Measurements from ENCODE around the gene CKAP2.
A peak's percentile ranks its signal among the peaks of the same experiment; 100 is the strongest.
"Not testable (repeated sequence)": the region's sequence is repeated elsewhere in the genome, so short reads cannot be mapped to it uniquely, and the experiment has no call there.

Gene CKAP2

GRCh38 chr13:52454459-52454819 lies 839 bp upstream of the CKAP2 start:
- Histone ChIP-seq H3K4me3 (ENCODE audit: low read length) (peak overlapping the region; percentile 85), H3K27me3 (ENCODE audit: control insufficient read depth, insufficient read depth, low read length) (no peaks in the 10 kb centered on the region), H3K4me1 (ENCODE audit: control insufficient read depth, low read depth, low read length) (peaks cover 11% of the 10 kb centered on the region), H3K9me3 (ENCODE audit: control insufficient read depth, low read depth, low read length) (no peaks in the 10 kb centered on the region), H3K9ac (ENCODE audit: low read length) (no peak overlapping the region), H3K36me3 (ENCODE audit: control insufficient read depth, low read depth, low read length) (peaks cover 25% of the 10 kb centered on the region), H3K27ac (ENCODE audit: low read length) (no peak overlapping the region)

- H3K36me3 ChIP-seq (ENCODE audit: control insufficient read depth, low read depth, low read length), result peaks cover 32% of the 10 kb centered on the region
- peak overlapping the region; percentile 5 for H3K27ac ChIP-seq (ENCODE audit: low read length)
- peaks cover 11% of the 10 kb centered on the region for H3K4me1 ChIP-seq (ENCODE audit: control insufficient read depth, low read depth, low read length)
- H3K9me3 ChIP-seq (ENCODE audit: control insufficient read depth, low read depth, low read length), result no peaks in the 10 kb centered on the region
- H3K27me3 ChIP-seq (ENCODE audit: control insufficient read depth, insufficient read depth, low read length), result no peaks in the 10 kb centered on the region
- H3K4me3 ChIP-seq (ENCODE audit: low read length), result peak overlapping the region; percentile 85
- H3K9ac ChIP-seq (ENCODE audit: low read length), result peak overlapping the region; percentile 94
Observed at GRCh38 chr13:52455677-52456041, 381 bp downstream of the CKAP2 start.

DNA sequence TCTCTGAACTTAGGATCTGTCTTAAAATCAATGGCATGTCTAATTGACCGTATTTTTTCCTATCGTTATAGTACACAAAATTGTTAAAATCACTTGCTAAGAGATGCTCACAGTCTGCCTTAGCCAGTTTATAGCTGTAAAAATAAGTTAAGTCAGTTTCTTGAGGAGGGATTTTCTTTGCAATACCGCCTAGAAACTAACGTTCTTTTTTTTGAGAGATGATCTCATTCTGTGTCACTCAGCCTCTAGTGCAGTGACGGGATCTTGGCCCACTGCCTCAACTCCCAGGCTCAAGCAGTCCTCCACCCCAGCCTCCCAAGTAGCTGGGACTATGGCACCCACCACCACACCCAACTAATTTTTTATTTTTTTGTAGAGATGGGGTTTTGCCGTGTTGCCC lies 4.4 kb downstream of the CKAP2 start:
- Histone ChIP-seq H3K27ac (ENCODE audit: low read length) (no peak overlapping the region), H3K27me3 (ENCODE audit: control insufficient read depth, insufficient read depth, low read length) (no peaks in the 10 kb centered on the region), H3K4me1 (ENCODE audit: control insufficient read depth, low read depth, low read length) (peaks cover 7% of the 10 kb centered on the region), H3K9me3 (ENCODE audit: control insufficient read depth, low read depth, low read length) (no peaks in the 10 kb centered on the region), H3K9ac (ENCODE audit: low read length) (no peak overlapping the region), H3K4me3 (ENCODE audit: low read length) (no peak overlapping the region), H3K36me3 (ENCODE audit: control insufficient read depth, low read depth, low read length) (peaks cover 72% of the 10 kb centered on the region)

DNA sequence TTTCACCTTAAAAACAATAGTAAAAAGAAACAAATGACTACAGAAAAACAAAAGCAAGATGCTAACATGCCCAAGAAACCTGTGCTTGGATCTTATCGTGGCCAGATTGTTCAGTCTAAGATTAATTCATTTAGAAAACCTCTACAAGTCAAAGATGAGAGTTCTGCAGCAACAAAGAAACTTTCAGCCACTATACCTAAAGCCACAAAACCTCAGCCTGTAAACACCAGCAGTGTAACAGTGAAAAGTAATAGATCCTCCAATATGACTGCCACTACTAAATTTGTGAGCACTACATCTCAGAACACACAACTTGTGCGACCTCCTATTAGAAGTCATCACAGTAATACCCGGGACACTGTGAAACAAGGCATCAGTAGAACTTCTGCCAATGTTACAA lies 6.0 kb downstream of the CKAP2 start:
- H3K4me1 ChIP-seq (ENCODE audit: control insufficient read depth, low read depth, low read length), result peaks cover 4% of the 10 kb centered on the region
- H3K36me3 ChIP-seq (ENCODE audit: control insufficient read depth, low read depth, low read length), result peaks cover 87% of the 10 kb centered on the region
- H3K9ac ChIP-seq (ENCODE audit: low read length), result no peak overlapping the region
- no peaks in the 10 kb centered on the region for H3K27me3 ChIP-seq (ENCODE audit: control insufficient read depth, insufficient read depth, low read length)
- H3K9me3 ChIP-seq (ENCODE audit: control insufficient read depth, low read depth, low read length), result no peaks in the 10 kb centered on the region
- H3K4me3 ChIP-seq (ENCODE audit: low read length), result no peak overlapping the region
- no peak overlapping the region for H3K27ac ChIP-seq (ENCODE audit: low read length)

- no peak overlapping the region for H3K4me3 ChIP-seq (ENCODE audit: low read length)
- no peaks in the 10 kb centered on the region for H3K4me1 ChIP-seq (ENCODE audit: control insufficient read depth, low read depth, low read length)
- H3K27ac ChIP-seq (ENCODE audit: low read length), result no peak overlapping the region
- no peak overlapping the region for H3K9ac ChIP-seq (ENCODE audit: low read length)
- peaks cover 81% of the 10 kb centered on the region for H3K36me3 ChIP-seq (ENCODE audit: control insufficient read depth, low read depth, low read length)
- H3K9me3 ChIP-seq (ENCODE audit: control insufficient read depth, low read depth, low read length), result no peaks in the 10 kb centered on the region
- H3K27me3 ChIP-seq (ENCODE audit: control insufficient read depth, insufficient read depth, low read length), result no peaks in the 10 kb centered on the region
Observed at GRCh38 chr13:52463526-52463925, 8.2 kb downstream of the CKAP2 start.

DNA sequence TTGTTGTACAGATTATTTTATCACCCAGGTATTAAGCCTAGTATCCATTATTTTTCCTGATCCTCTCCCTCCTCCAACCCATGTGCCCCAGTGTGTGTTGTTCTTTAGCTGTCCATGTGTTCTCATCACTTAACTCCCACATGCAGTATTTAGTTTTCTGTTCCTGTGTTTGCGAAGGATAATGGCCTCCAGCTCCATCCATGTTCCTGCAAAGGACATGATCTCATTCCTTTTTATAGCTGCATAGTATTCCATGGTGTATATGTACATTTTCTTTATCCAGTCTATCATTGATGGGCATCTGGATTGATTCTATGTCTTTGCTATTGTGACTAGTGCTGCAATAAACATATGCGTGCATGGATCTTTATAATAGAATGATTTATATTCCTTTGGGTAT lies 13.2 kb downstream of the CKAP2 start:
- H3K4me3 ChIP-seq (ENCODE audit: low read length); H3K27me3 ChIP-seq (ENCODE audit: control insufficient read depth, insufficient read depth, low read length); H3K9ac ChIP-seq (ENCODE audit: low read length); H3K27ac ChIP-seq (ENCODE audit: low read length); H3K4me1 ChIP-seq (ENCODE audit: control insufficient read depth, low read depth, low read length); H3K9me3 ChIP-seq (ENCODE audit: control insufficient read depth, low read depth, low read length): not testable (repeated sequence)
- H3K36me3 ChIP-seq (ENCODE audit: control insufficient read depth, low read depth, low read length), result peaks cover 60% of the 10 kb centered on the region

DNA sequence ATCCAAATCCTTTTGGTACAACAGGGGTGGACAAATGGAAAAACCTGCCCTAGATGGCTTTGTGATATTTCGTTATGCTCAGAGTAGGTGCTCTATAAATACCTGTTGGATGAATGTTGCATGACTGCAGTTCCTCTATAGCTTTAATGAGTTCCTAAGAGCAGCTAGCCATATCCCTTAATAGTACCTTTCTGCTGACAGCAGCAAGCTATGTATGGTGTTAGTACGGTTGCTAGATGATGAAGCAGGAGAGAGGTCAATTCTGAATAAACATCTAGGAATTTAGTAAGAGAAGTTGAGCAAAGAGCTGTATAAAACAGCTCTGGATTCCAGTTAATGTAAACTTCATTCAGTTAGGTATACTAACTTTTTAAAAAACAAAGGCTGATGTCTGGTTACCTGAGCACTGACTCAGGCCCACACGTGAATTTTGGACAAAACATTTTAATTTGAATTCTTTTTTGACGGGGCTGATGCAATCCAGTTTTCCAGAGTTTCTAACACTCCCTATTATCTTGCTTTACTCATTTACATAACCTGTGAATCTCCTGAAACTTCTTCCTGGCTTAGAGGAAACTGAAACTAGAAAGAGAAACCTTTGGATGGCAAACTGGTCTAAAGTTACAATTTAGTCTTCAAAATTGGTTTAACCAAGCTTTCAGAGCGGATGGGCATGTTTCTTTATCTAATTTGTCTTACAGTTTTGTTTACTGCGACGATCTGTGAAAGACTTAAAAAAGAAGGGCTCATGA lies 25.6 kb downstream of the CKAP2 start:
- H3K27ac ChIP-seq (ENCODE audit: low read length); H3K9me3 ChIP-seq (ENCODE audit: control insufficient read depth, low read depth, low read length); H3K36me3 ChIP-seq (ENCODE audit: control insufficient read depth, low read depth, low read length); H3K4me1 ChIP-seq (ENCODE audit: control insufficient read depth, low read depth, low read length); H3K27me3 ChIP-seq (ENCODE audit: control insufficient read depth, insufficient read depth, low read length); H3K4me3 ChIP-seq (ENCODE audit: low read length); H3K9ac ChIP-seq (ENCODE audit: low read length): not testable (repeated sequence)

GRCh38 chr13:52487078-52487477 lies 31.8 kb downstream of the CKAP2 start:
- not testable (repeated sequence) for H3K4me1 ChIP-seq (ENCODE audit: control insufficient read depth, low read depth, low read length); H3K27me3 ChIP-seq (ENCODE audit: control insufficient read depth, insufficient read depth, low read length); H3K27ac ChIP-seq (ENCODE audit: low read length); H3K9ac ChIP-seq (ENCODE audit: low read length); H3K4me3 ChIP-seq (ENCODE audit: low read length); H3K9me3 ChIP-seq (ENCODE audit: control insufficient read depth, low read depth, low read length); H3K36me3 ChIP-seq (ENCODE audit: control insufficient read depth, low read depth, low read length)

DNA sequence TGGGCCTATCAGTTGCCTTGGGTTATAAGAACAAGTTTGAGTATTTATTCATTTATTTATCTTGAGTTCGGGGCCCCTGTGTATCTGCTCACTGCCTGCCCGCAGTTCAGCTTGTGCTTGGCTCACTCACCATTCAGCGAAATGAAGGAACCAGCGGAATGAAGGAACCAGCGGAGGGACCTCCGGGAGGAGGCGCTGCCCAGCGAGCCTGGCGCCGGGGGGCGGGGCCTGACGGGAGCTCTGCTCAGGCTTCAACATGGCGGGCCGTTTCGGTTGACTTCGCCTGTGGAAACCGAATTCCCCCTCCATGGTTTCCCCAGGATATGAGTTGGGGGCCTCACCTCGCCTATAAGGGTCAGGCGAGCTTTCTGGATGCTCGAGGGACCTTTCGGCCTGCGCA lies 33.5 kb downstream of the CKAP2 start:
- not testable (repeated sequence) for H3K36me3 ChIP-seq (ENCODE audit: control insufficient read depth, low read depth, low read length); H3K9me3 ChIP-seq (ENCODE audit: control insufficient read depth, low read depth, low read length); H3K27me3 ChIP-seq (ENCODE audit: control insufficient read depth, insufficient read depth, low read length); H3K4me1 ChIP-seq (ENCODE audit: control insufficient read depth, low read depth, low read length); H3K27ac ChIP-seq (ENCODE audit: low read length); H3K4me3 ChIP-seq (ENCODE audit: low read length); H3K9ac ChIP-seq (ENCODE audit: low read length)

DNA sequence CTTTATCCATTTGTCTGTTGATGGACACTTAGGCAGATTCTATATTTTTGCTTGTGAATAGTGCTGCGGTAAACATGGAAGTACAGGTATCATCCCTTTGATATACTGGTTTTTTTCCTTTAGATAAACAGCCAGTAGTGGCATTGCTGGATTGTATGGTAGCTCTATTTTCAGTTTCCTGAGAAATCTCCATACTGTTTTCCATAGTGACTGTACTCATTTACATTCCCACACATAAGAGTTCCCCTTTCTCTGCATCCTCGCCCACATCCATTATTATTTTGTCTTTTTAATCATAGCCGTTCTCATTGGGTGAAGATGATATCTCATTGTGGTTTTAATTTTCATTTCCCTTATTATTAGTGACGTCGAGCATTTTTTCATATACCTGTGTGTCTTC lies 35.7 kb downstream of the CKAP2 start:
- H3K9me3 ChIP-seq (ENCODE audit: control insufficient read depth, low read depth, low read length); H3K27ac ChIP-seq (ENCODE audit: low read length); H3K36me3 ChIP-seq (ENCODE audit: control insufficient read depth, low read depth, low read length); H3K9ac ChIP-seq (ENCODE audit: low read length); H3K4me3 ChIP-seq (ENCODE audit: low read length); H3K27me3 ChIP-seq (ENCODE audit: control insufficient read depth, insufficient read depth, low read length); H3K4me1 ChIP-seq (ENCODE audit: control insufficient read depth, low read depth, low read length): not testable (repeated sequence)

- not testable (repeated sequence) for H3K27ac ChIP-seq (ENCODE audit: low read length); H3K9ac ChIP-seq (ENCODE audit: low read length); H3K27me3 ChIP-seq (ENCODE audit: control insufficient read depth, insufficient read depth, low read length); H3K36me3 ChIP-seq (ENCODE audit: control insufficient read depth, low read depth, low read length); H3K4me3 ChIP-seq (ENCODE audit: low read length); H3K4me1 ChIP-seq (ENCODE audit: control insufficient read depth, low read depth, low read length); H3K9me3 ChIP-seq (ENCODE audit: control insufficient read depth, low read depth, low read length)
Observed at GRCh38 chr13:52494241-52494640, 39.0 kb downstream of the CKAP2 start.

GRCh38 chr13:52497979-52498378 lies 42.7 kb downstream of the CKAP2 start:
- not testable (repeated sequence) for H3K36me3 ChIP-seq (ENCODE audit: control insufficient read depth, low read depth, low read length); H3K4me1 ChIP-seq (ENCODE audit: control insufficient read depth, low read depth, low read length)

More at GRCh38 chr13:52497979-52498378, 42.7 kb downstream of the CKAP2 start:
- H3K9ac ChIP-seq (ENCODE audit: low read length); H3K9me3 ChIP-seq (ENCODE audit: control insufficient read depth, low read depth, low read length); H3K27me3 ChIP-seq (ENCODE audit: control insufficient read depth, insufficient read depth, low read length); H3K27ac ChIP-seq (ENCODE audit: low read length); H3K4me3 ChIP-seq (ENCODE audit: low read length): not testable (repeated sequence)
